Measurements from ENCODE around the gene COL19A1.

The COL19A1 gene

GRCh38 chr6:70180901-70181599 is 314.7 kb downstream of the COL19A1 start:
- DNase-seq, result no peak

- DNase-seq, result no peak
These were observed 317.2 kb downstream of the COL19A1 start for GRCh38 chr6:70183538-70183937.

GRCh38 chr6:70184723-70185122 is 318.4 kb downstream of the COL19A1 start:
- DNase-seq, result no peak

GRCh38 chr6:70186461-70186860 is 320.1 kb downstream of the COL19A1 start:
- DNase-seq, result no peak

- DNase-seq, result no peak
These were observed 321.8 kb downstream of the COL19A1 start for GRCh38 chr6:70188202-70188601.

- no peak for DNase-seq
These were observed 328.1 kb downstream of the COL19A1 start for GRCh38 chr6:70194421-70194820.

- no peak for DNase-seq
These were observed 330.2 kb downstream of the COL19A1 start for GRCh38 chr6:70196531-70196930.

GRCh38 chr6:70198785-70199184 is 332.4 kb downstream of the COL19A1 start:
- no peak for DNase-seq

- no peak for DNase-seq
These were observed 342.0 kb downstream of the COL19A1 start for GRCh38 chr6:70208235-70208790.

GRCh38 chr6:70210462-70210861 is 344.1 kb downstream of the COL19A1 start:
- DNase-seq, result no peak

GRCh38 chr6:70215460-70216108 is 349.2 kb downstream of the COL19A1 start:
- DNase-seq, result no peak

GRCh38 chr6:70216767-70217166 is 350.4 kb downstream of the COL19A1 start:
- DNase-seq, result no peak

- DNase-seq, result no peak
These were observed 353.7 kb downstream of the COL19A1 start for GRCh38 chr6:70219943-70220613.

GRCh38 chr6:70221025-70221714 is 354.8 kb downstream of the COL19A1 start:
- no peak for DNase-seq

- no peak for DNase-seq
These were observed 355.5 kb downstream of the COL19A1 start for GRCh38 chr6:70221715-70222438.

GRCh38 chr6:70222439-70222749 is 356.0 kb downstream of the COL19A1 start:
- DNase-seq, result no peak

- no peak for DNase-seq
These were observed 358.7 kb downstream of the COL19A1 start for GRCh38 chr6:70225055-70225454.

- no peak for DNase-seq
These were observed 365.0 kb downstream of the COL19A1 start for GRCh38 chr6:70231311-70231710.

GRCh38 chr6:70234561-70235236 is 368.3 kb downstream of the COL19A1 start:
- no peak for DNase-seq

GRCh38 chr6:70236343-70236742 is 370.0 kb downstream of the COL19A1 start:
- no peak for DNase-seq

- DNase-seq, result no peak
These were observed 374.7 kb downstream of the COL19A1 start for GRCh38 chr6:70241031-70241430.

GRCh38 chr6:70241991-70242420 is 375.6 kb downstream of the COL19A1 start:
- no peak for DNase-seq

Data from islet precursor cell (in vitro differentiated cells).